Gastroesophageal sphincter (tissue), 3 donors: Measurements from ENCODE around the gene GRID2.
"Not testable (repeated sequence)": the region's sequence is repeated elsewhere in the genome, so short reads cannot be mapped to it uniquely, and the experiment has no call there.

Source experiments
- POLR2A ChIP-seq, 2 donors: fragments of 450-650 bp; IDR thresholded peaks; one replicate each; pipeline ENCODE4 v1.6.1; 2017; ENCODE audit warnings: antibody characterized with exemption in 2 of 2, mild to moderate bottlenecking in 2 of 2, moderate library complexity in 1 of 2
- POLR2AphosphoS5 ChIP-seq: sonication (generic); formaldehyde crosslinking; IDR thresholded peaks from one replicate; pipeline ENCODE4 v1.6.1; 2017; ENCODE audit warnings: antibody characterized with exemption
- TF ChIP-seq, protein P1 (sequence below), 4 experiments: fragments of 200-600 bp in 2 of 4; fragments of 450-650 bp in 2 of 4; sonication (generic) in 1 of 4; IDR thresholded peaks; one replicate each; pipeline ENCODE4 v1.5.1; 2017 to 2019; ENCODE audit warnings: antibody characterized with exemption in 4 of 4, mild to moderate bottlenecking in 2 of 4, moderate library complexity in 2 of 4

DNA sequence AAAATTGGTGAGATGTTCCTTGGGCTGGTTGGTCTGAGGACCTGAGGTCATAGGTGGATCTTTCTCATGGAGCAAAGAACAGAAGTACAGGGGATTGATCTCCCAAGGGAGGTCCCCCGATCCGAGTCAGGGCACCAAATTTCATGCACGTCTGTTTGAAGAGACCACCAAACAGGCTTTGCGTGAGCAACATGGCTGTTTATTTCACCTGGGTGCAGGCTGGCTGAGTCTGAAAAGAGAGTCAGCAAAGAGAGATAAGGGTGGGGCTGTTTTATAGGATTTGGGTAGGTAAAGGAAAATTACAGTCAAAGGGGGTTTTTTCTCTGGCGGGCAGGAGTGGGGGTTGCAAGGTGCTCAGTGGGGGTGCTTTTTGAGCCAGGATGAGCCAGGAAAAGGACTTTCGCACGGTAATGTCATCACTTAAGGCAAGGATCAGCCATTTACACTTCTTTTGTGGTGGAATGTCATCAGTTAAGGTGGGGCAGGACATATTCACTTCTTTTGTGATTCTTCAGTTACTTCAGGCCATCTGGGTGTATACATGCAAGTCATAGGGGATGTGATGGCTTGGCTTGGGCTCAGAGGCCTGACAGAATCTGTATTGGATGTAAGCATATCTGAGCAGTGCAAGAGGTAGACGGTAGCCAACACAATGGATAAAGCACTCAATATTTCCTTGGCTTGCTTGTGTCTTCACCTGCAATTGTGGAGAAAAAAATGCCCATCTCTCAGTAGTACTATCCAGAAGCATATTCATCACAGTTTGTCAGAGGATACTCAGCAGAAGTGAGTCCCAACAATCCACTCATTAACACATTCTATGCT is 26.5 kb upstream of the GRID2 start:
- TF ChIP-seq, protein P1, sequence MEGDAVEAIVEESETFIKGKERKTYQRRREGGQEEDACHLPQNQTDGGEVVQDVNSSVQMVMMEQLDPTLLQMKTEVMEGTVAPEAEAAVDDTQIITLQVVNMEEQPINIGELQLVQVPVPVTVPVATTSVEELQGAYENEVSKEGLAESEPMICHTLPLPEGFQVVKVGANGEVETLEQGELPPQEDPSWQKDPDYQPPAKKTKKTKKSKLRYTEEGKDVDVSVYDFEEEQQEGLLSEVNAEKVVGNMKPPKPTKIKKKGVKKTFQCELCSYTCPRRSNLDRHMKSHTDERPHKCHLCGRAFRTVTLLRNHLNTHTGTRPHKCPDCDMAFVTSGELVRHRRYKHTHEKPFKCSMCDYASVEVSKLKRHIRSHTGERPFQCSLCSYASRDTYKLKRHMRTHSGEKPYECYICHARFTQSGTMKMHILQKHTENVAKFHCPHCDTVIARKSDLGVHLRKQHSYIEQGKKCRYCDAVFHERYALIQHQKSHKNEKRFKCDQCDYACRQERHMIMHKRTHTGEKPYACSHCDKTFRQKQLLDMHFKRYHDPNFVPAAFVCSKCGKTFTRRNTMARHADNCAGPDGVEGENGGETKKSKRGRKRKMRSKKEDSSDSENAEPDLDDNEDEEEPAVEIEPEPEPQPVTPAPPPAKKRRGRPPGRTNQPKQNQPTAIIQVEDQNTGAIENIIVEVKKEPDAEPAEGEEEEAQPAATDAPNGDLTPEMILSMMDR (IDR thresholded peaks at IDR 0.05) = not testable (repeated sequence)
- TF ChIP-seq POLR2A (IDR thresholded peaks at IDR 0.05); POLR2AphosphoS5: not testable (repeated sequence)
